ENCODE measurements around the gene C20orf202.
"Not testable (repeated sequence)": the region's sequence is repeated elsewhere in the genome, so short reads cannot be mapped to it uniquely, and the experiment has no call there.

Gene C20orf202

GRCh38 chr20:1209447-1210387 lies 6.5 kb downstream of the C20orf202 start:
- no peak for DNase-seq (ENCODE audit: low read depth)

GRCh38 chr20:1210501-1210900 lies 7.2 kb downstream of the C20orf202 start:
- no peak for DNase-seq (ENCODE audit: low read depth)

DNA sequence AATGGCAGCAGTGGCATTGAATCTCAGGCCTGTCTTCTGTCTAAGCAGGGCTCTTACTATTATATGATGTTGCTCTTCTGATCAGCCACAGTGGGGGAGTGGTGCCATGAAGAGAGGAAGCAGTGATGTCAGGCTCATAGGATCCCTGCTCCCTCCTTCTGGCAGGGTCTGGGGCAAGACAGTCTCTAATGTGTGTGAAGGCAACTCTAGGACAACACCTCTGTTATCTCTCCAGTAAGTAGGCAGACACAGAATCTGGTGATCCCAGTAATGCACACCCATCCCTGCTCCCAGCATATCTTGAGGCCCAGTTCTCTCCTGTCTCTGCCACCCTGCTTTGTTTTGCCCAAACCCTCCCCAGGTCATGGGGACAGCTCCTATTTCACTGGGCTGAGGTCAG lies 8.8 kb downstream of the C20orf202 start:
- no peak for DNase-seq (ENCODE audit: low read depth)

GRCh38 chr20:1212607-1213396 lies 9.5 kb downstream of the C20orf202 start:
- peak; percentile 43 for DNase-seq (ENCODE audit: low read depth)

- no peak for DNase-seq (ENCODE audit: low read depth)
Measured at GRCh38 chr20:1214838-1215261, 11.6 kb downstream of the C20orf202 start.

DNA sequence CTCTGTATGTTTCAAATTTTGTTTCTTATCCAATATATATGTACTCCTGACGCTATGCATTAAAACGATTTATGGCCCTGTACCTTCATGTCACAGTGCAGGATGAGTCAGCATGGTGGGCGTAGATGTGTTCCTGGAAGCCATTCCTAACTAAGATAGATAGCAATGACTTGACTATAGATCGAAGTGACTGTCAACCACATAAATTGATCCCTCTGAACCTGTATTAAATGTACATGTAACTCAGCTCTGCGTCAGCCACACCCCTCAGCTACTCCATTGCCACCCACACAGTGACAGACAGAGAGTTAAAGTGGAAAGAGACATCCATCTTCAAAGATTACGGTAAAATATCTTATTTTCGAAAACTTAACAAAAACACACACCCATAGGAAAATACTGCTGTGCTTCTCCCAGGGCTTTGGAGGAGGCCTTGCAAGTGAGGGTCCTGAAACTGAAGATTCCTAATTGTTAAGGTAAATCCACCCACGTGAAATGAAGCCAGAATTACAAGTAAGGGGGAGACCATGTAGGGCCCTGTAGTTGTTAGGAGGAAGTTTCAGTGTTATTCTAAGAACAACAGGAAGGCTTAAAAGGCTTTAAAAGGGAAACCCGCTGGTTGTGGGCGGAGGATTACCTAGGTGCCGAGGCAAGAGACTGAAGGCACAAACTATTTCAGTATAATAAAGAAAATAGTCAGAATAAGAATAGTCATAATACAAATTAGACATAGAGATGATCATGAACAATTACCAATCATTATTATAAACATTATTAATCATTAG lies 12.3 kb downstream of the C20orf202 start:
- no peak for DNase-seq (ENCODE audit: low read depth)

- not testable (repeated sequence) for DNase-seq (ENCODE audit: low read depth)
Measured at GRCh38 chr20:1216527-1217427, 13.5 kb downstream of the C20orf202 start.

DNA sequence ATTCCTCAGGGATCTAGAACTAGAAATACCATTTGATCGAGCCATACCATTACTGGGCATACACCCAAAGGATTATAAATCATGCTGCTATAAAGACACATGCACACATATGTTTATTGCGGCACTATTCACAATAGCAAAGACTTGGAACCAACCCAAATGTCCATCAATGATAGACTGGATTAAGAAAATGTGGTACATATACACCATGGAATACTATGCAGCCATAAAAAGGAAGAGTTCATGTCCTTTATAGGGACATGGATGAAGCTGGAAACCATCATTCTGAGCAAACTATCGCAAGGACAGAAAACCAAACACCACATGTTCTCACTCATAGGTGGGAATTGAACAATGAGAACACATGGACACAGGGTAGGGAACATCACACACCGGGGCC lies 19.5 kb downstream of the C20orf202 start:
- DNase-seq (ENCODE audit: low read depth): not testable (repeated sequence)

DNA sequence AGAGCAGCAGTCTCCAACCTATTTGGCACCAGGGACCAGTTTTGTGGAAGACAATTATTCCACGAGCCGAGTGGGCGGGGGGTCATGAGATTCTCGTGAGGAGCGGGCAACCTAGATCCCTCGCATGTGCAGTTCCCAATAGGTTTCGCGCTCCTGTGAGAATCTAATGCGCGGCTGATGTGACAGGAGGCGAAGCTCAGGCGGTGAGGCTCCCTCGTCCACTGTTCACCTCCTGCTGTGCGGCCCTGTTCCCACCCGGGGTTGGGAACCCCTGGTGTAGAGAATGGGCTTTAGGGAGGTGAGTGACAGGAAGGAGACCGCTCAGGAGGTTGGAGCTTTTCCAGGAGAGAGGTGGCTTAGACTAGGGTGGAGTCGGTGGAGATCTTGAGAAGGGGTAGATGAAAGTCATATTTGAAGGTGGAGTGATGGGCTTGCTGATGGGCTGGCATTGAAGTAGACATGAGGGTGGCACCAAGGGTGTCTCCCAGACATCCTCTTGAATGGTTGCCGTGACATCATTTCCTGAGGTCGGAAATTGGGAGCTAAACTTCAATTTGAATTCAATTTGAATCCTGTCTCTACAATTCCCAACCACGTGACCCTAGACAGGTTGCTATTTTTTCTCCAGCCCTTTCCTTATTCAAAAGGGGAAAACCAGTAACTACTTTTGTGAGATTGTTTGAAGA lies 21.1 kb downstream of the C20orf202 start:
- DNase-seq (ENCODE audit: low read depth): no peak

- no peak for DNase-seq (ENCODE audit: low read depth)
Measured at GRCh38 chr20:1225263-1225782, 22.1 kb downstream of the C20orf202 start.

DNA sequence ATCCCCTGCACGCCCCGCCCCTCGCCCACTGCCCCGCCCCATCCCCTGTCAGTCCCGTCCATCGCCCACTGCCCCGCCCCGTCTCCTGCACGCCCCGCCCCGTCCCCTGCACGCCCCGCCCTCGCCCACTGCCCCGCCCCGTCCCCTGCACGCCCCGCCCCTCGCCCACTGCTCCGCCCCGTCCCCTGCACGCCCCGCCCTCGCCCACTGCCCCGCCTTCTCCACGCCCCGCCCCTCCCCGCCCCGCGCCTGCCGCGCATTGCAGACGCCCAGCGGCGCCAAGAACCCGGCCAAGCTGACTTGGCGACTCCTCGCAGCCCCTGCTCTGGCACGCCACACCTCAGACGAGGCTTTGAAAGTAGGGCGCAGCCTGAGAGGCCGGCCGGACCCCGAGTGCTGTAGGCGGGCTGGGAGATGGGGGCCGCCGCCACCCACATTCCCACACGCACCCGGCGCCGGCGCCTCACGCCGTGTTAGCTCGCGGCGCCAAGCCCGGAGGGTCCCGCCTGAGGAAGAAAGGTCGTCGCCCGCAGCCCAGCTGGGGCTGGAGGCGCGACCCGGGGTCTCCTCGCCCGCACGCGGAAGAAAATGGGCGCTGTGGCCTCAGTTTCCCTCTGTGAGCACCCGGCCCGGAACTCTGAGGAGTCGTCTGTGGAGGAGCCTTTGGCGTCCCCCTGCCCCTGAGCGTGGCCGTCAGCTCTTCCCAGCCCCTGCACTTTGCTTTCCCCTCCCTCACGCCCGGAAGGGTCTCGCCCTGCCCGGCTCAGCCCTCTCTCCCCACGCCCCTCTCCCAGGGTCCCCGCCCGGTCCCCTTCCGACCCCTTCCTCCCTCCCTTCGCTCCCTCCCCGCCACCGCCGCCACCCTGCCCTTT lies 22.8 kb downstream of the C20orf202 start, which contains the start of gene RAD21L1:
TSS of gene RAD21L1 (plus strand) at position 262 of the 872 bp plus-strand sequence. CDS start 2,410 bp downstream, outside the sequence.
- DNase-seq (ENCODE audit: low read depth): peak; percentile 31

DNA sequence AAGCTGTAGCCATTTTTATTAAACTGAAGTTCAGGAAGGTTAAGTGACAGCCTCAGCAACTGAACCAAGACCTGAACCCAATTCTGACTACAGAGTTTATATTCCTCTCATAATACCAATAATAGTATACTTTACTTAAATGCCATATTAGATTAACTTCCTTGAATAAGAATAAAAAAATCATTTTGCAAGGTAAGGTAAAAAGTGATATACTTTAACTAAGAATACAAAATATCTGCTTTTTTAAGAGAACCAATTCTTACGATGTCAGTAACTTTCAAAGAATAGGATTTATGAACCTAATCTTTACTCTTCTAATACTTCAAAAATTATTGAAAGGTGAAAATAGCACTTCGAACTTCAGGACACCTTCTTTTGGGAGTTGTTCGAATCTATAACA lies 26.3 kb downstream of the C20orf202 start:
- DNase-seq (ENCODE audit: low read depth): no peak

- DNase-seq (ENCODE audit: low read depth): no peak
Measured at GRCh38 chr20:1232286-1233111, 29.2 kb downstream of the C20orf202 start.

DNA sequence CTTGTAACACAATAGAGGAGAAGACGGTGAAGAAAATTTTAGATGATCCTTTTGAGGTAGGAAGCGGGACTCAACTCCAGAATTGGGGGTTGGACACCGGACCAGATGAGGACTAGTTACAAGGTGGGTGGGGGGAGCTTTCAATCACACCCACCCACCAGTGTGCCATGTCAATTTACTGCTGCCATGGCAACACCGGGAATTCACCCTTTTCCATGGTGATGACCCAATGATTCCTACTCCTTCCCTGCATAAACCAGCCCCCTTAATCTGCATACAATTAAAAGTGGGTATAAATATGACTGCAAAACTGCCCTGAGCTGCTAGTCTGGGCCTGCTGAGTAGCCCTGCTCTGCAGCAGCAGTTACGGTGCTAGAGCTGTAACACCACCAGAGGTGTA lies 37.3 kb downstream of the C20orf202 start:
- no peak for DNase-seq (ENCODE audit: low read depth)

- no peak for DNase-seq (ENCODE audit: low read depth)
Measured at GRCh38 chr20:1241456-1241855, 38.2 kb downstream of the C20orf202 start.

DNA sequence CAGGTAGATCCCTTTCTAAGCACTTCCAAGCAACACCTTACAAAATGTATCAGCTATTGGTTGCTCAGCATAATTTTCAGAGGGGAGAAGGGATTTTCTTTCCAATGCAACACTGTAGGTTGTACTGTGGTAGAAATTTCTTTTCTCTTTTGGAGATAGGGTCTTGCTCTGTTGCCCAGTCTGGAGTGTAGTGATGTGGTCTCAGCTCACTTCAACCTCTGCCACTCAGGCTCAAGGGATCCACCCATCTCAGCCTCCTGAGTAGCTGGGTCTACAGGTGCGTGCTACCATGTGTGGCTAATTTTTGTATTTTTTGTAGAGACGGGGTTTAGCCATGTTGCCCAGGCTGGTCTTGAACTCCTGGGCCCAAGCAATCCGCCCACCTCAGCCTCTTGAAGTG lies 38.8 kb downstream of the C20orf202 start:
- DNase-seq (ENCODE audit: low read depth): no peak

- DNase-seq (ENCODE audit: low read depth): no peak
Measured at GRCh38 chr20:1242530-1242929, 39.3 kb downstream of the C20orf202 start.

DNA sequence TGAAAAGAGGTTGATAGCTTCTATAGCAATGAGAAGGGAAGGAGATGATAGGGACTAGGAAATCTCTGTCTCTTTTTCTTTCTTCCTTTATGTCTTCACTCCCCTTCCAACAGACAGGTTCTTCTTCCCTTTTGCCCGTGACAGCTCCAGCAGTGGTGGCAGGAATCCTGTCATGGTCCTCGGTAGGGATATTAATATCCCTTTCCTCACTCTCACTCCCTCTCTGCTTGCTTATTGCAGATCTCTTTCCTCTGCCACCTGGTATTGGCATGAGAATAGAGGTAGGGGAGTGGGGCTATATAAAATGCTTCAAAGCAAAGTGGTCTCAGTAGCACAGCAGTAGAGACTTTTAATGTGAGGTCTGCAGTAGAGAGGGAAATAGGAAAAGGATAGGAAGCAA lies 42.3 kb downstream of the C20orf202 start:
- DNase-seq (ENCODE audit: low read depth): no peak
